SK-N-SH (cell line): Measurements from ENCODE around the gene MBD3L4. TPM values are rescaled to one million over a fixed set of nuclear protein-coding genes. Genes with fewer than 3 reads are reported as not detected.

ENCODE experiments used
- CTCF ChIA-PET: fragments of 300-600, 350-600 bp; formaldehyde crosslinking; extraction: SDS; loops from one replicate; lab custom pipeline; 2021; lab: Yijun Ruan, JAX
- POLR2A ChIA-PET: fragments of 350-600 bp; sonication (Branson Sonifier 250); formaldehyde crosslinking; extraction: SDS; loops from one replicate; lab custom pipeline; 2020; ENCODE audit warnings: antibody characterized with exemption, inconsistent platforms; lab: Yijun Ruan, JAX
- DNase-seq: peaks from one replicate; pipeline ENCODE4 v3.0.0; 2012
- H2AFZ ChIP-seq: fragments of 200-600 bp; sonication (generic); 2 replicates; pipeline ENCODE4 v1.8.1; 2016; ENCODE audit warnings: antibody characterized with exemption, mild to moderate bottlenecking, low read depth
- H3F3A ChIP-seq: fragments of 200-600 bp; sonication (generic); replicated peaks from 2 replicates; pipeline ENCODE3; 2016; ENCODE audit warnings: antibody characterized with exemption, mild to moderate bottlenecking; ENCODE audit not compliant: insufficient read depth
- H3K27ac ChIP-seq, 2 experiments: fragments of 200-500 bp in 1 of 2; fragments of 200-600 bp in 1 of 2; sonication (Bioruptor generic) in 1 of 2; sonication (generic), shearing (Covaris generic) in 1 of 2; 2 replicates each; pipeline versions ENCODE4 v1.5.1 to v1.6.1; 2014 to 2016; ENCODE audit warnings: low read depth in 2 of 2, inconsistent platforms in 1 of 2, low read length in 1 of 2, mild to moderate bottlenecking in 1 of 2, mixed read lengths in 1 of 2
- H3K27me3 ChIP-seq: fragments of 200-600 bp; sonication (generic), shearing (Covaris generic); 2 replicates; pipeline ENCODE4 v1.6.1; 2016; ENCODE audit warnings: mixed run types; ENCODE audit not compliant: insufficient read depth
- H3K36me3 ChIP-seq, 2 experiments: fragments of 200-500 bp in 1 of 2; fragments of 200-600 bp in 1 of 2; sonication (Bioruptor generic) in 1 of 2; sonication (generic) in 1 of 2; replicated peaks in 1 of 2; 2 replicates each; pipeline versions ENCODE3 to v1.5.1; 2014 to 2016; ENCODE audit warnings: low read length in 1 of 2, mild to moderate bottlenecking in 1 of 2; ENCODE audit not compliant: insufficient read depth in 2 of 2, control insufficient read depth in 1 of 2
- H3K4me1 ChIP-seq, 2 experiments: fragments of 200-500 bp in 1 of 2; fragments of 200-600 bp in 1 of 2; sonication (Bioruptor generic) in 1 of 2; sonication (generic), shearing (Covaris generic) in 1 of 2; 2 replicates each; pipeline versions ENCODE4 v1.5.1 to v1.6.1; 2014 to 2016; ENCODE audit warnings: low read depth in 1 of 2, low read length in 1 of 2, mixed run types in 1 of 2; ENCODE audit not compliant: insufficient read depth in 2 of 2, control insufficient read depth in 1 of 2
- H3K4me2 ChIP-seq: fragments of 200-600 bp; sonication (generic), shearing (Covaris generic); 2 replicates; pipeline ENCODE4 v1.6.1; 2017; ENCODE audit warnings: mixed run types
- H3K4me3 ChIP-seq, 2 experiments: fragments of 200-500 bp in 1 of 2; fragments of 200-600 bp in 1 of 2; sonication (Bioruptor generic) in 1 of 2; sonication (generic), shearing (Covaris generic) in 1 of 2; 2 replicates each; pipeline versions ENCODE4 v1.5.1 to v1.8.1; 2014 to 2016; ENCODE audit warnings: low read depth in 2 of 2, inconsistent platforms in 1 of 2, low read length in 1 of 2, mild to moderate bottlenecking in 1 of 2, mixed read lengths in 1 of 2, moderate library complexity in 1 of 2
- H3K79me2 ChIP-seq: fragments of 200-600 bp; sonication (generic); 2 replicates; pipeline ENCODE4 v1.8.1; 2017; ENCODE audit warnings: mild to moderate bottlenecking; ENCODE audit not compliant: insufficient read depth
- H3K9ac ChIP-seq: fragments of 200-600 bp; sonication (generic); 2 replicates; pipeline ENCODE4 v1.6.1; 2017; ENCODE audit warnings: mixed run types
- H3K9me2 ChIP-seq: fragments of 200-600 bp; sonication (generic); 2 replicates; pipeline ENCODE4 v1.6.1; 2017; ENCODE audit warnings: mixed run types
- H3K9me3 ChIP-seq: fragments of 200-600 bp; sonication (generic); 2 replicates; pipeline ENCODE4 v1.6.1; 2017; ENCODE audit warnings: mixed run types, mild to moderate bottlenecking, moderate library complexity
- H4K20me1 ChIP-seq: fragments of 200-600 bp; sonication (generic); 2 replicates; pipeline ENCODE4 v1.6.1; 2017; ENCODE audit warnings: mild to moderate bottlenecking, mixed run types; ENCODE audit not compliant: insufficient read depth
- ELF1 ChIP-seq: IDR thresholded peaks from 2 replicates; pipeline ENCODE4 v1.4.0; 2012
- EZH2phosphoT487 ChIP-seq: fragments of 200-600 bp; sonication (generic); IDR thresholded peaks from 2 replicates; pipeline ENCODE4 v1.6.1; 2017; ENCODE audit warnings: low read depth, mixed run types, mild to moderate bottlenecking, antibody characterized with exemption, moderate library complexity, borderline replicate concordance
- FOSL2 ChIP-seq: IDR thresholded peaks from 2 replicates; pipeline ENCODE4 v1.4.0; 2012; ENCODE audit warnings: low read depth, mild to moderate bottlenecking, moderate library complexity, borderline replicate concordance
- GABPA ChIP-seq: IDR thresholded peaks from 2 replicates; pipeline ENCODE4 v1.4.0; 2012; ENCODE audit warnings: low read depth, mild to moderate bottlenecking
- JUND ChIP-seq: IDR thresholded peaks from 2 replicates; pipeline ENCODE4 v1.4.0; 2012
- MEF2A ChIP-seq: IDR thresholded peaks from 2 replicates; pipeline ENCODE4 v1.4.0; 2012; ENCODE audit warnings: low read depth, borderline replicate concordance
- MXI1 ChIP-seq: IDR thresholded peaks from 2 replicates; pipeline ENCODE4 v1.6.1; 2012; ENCODE audit warnings: mild to moderate bottlenecking, low read depth, low read length, improper control_type of control experiment
- NRF1 ChIP-seq: IDR thresholded peaks from 2 replicates; pipeline ENCODE4 v1.6.1; 2012; ENCODE audit warnings: low read depth, mild to moderate bottlenecking, low read length
- POLR2AphosphoS5 ChIP-seq: IDR thresholded peaks from 2 replicates; pipeline ENCODE4 v1.6.1; 2012; ENCODE audit warnings: low read depth, low read length
- RAD21 ChIP-seq: IDR thresholded peaks from 2 replicates; pipeline ENCODE4 v1.6.1; 2012; ENCODE audit warnings: mild to moderate bottlenecking, low read length
- RXRA ChIP-seq: IDR thresholded peaks from 2 replicates; pipeline ENCODE4 v1.4.0; 2012; ENCODE audit warnings: low read depth, mild to moderate bottlenecking, borderline replicate concordance
- SIN3A ChIP-seq: IDR thresholded peaks from 2 replicates; pipeline ENCODE4 v1.6.1; 2012; ENCODE audit warnings: low read depth, mild to moderate bottlenecking, low read length, moderate library complexity, borderline replicate concordance
- TCF12 ChIP-seq: IDR thresholded peaks from 2 replicates; pipeline ENCODE4 v1.4.0; 2012
- WGBS: methylation state at CpG from one replicate; pipeline ENCODE4 v1.1.6; 2017; ENCODE audit warnings: low lambda C conversion rate; 5-methylcytosine and 5-hydroxymethylcytosine counted together
- polyA plus RNA-seq, 3 experiments: library from polyadenylated mRNA; depleted of rRNA; stranded (reverse); fragments of >200 nt; gene quantifications; 2 replicates each; pipeline ENCODE4 v1.2.3, GENCODE V29; 2012
- TF ChIP-seq, protein P1 (sequence below): IDR thresholded peaks from 2 replicates; pipeline ENCODE4 v1.4.0; 2012; ENCODE audit warnings: low read depth, borderline replicate concordance
- TF ChIP-seq, protein P2 (sequence below): IDR thresholded peaks from 2 replicates; pipeline ENCODE4; 2012
- TF ChIP-seq, protein P3 (sequence below): IDR thresholded peaks from 2 replicates; pipeline ENCODE4 v1.4.0; 2012; ENCODE audit warnings: low read depth
- TF ChIP-seq, protein P4 (sequence below): fragments of 150-350 bp; IDR thresholded peaks from 2 replicates; pipeline ENCODE4 v1.6.1; 2017; ENCODE audit warnings: antibody characterized with exemption, low read length, low read depth, borderline replicate concordance
- TF ChIP-seq, protein P5 (sequence below): IDR thresholded peaks from 2 replicates; pipeline ENCODE4 v1.4.0; 2012; ENCODE audit warnings: low read depth, borderline replicate concordance

Gene MBD3L4
- polyA plus RNA-seq, 1 of the 3 experiments (the other 2 are of a cell fraction), result not detected

DNA sequence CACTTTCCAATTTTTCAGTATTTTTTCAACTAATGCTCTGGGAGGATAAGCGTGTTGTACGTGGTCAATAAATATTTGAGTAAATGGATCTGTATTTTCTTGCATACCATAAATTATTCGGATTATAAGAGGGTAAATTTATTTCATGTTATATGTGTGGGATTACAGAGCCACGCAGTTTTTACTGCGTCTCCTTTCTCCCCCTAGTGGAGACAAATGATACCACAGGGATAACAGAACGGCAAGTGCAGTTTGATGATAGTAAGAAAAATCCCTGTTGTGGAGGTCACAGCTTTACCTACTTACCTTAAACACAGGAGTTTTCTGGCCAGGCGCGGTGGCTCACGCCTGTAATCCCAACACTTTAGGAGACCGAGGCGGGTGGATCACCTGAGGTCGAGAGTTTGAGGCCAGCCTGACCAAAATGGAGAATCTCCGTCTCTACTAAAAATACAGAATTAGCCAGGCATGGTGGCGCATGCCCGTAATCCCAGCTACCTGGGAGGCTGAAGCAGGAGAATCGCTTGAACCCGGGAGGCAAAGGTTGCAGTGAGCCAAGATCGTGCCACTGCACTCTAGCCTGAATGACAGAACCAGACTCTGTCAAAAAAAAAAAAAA lies 35.6 kb downstream of the MBD3L4 start:
- ChIA-PET POLR2A (no interaction called here), CTCF (no interaction called here)
- H4K20me1 ChIP-seq, result no peaks in the 10 kb centered on the region
- H3K27ac ChIP-seq, result no peak overlapping the region
- H3K4me2 ChIP-seq, result no peak overlapping the region
- H2AFZ ChIP-seq, result no peak overlapping the region
- peaks cover 22% of the 10 kb centered on the region; the same call in 1 of the 2 replicates for H3K27me3 ChIP-seq
- no peak for DNase-seq
- 46% methylated on average over 18 of the region's 18 CpGs for WGBS
- H3K79me2 ChIP-seq, result no peaks in the 10 kb centered on the region
- H3K36me3 ChIP-seq, result no peaks in the 10 kb centered on the region
- no peaks in the 10 kb centered on the region for H3F3A ChIP-seq
- no peak for TF ChIP-seq RXRA
- no peak for TF ChIP-seq POLR2AphosphoS5
- TF ChIP-seq MEF2A, result no peak
- no peak for TF ChIP-seq GABPA
- TF ChIP-seq EZH2phosphoT487, result no peak
- TF ChIP-seq, protein P1, sequence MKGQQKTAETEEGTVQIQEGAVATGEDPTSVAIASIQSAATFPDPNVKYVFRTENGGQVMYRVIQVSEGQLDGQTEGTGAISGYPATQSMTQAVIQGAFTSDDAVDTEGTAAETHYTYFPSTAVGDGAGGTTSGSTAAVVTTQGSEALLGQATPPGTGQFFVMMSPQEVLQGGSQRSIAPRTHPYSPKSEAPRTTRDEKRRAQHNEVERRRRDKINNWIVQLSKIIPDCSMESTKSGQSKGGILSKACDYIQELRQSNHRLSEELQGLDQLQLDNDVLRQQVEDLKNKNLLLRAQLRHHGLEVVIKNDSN, result no peak
- no peak for TF ChIP-seq TCF12
- TF ChIP-seq, protein P2, sequence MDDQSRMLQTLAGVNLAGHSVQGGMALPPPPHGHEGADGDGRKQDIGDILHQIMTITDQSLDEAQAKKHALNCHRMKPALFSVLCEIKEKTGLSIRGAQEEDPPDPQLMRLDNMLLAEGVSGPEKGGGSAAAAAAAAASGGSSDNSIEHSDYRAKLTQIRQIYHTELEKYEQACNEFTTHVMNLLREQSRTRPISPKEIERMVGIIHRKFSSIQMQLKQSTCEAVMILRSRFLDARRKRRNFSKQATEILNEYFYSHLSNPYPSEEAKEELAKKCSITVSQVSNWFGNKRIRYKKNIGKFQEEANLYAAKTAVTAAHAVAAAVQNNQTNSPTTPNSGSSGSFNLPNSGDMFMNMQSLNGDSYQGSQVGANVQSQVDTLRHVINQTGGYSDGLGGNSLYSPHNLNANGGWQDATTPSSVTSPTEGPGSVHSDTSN, result no peak
- no peak for TF ChIP-seq MXI1
- no peak for TF ChIP-seq SIN3A
- TF ChIP-seq, protein P3, sequence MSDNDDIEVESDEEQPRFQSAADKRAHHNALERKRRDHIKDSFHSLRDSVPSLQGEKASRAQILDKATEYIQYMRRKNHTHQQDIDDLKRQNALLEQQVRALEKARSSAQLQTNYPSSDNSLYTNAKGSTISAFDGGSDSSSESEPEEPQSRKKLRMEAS, result no peak
- TF ChIP-seq, protein P4, sequence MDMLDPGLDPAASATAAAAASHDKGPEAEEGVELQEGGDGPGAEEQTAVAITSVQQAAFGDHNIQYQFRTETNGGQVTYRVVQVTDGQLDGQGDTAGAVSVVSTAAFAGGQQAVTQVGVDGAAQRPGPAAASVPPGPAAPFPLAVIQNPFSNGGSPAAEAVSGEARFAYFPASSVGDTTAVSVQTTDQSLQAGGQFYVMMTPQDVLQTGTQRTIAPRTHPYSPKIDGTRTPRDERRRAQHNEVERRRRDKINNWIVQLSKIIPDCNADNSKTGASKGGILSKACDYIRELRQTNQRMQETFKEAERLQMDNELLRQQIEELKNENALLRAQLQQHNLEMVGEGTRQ, result no peak
- no peak for TF ChIP-seq ELF1
- no peak for TF ChIP-seq RAD21
- TF ChIP-seq JUND, result no peak
- H3K9me2 ChIP-seq, result no peaks in the 10 kb centered on the region
- H3K4me3 ChIP-seq, result no peak overlapping the region; a peak in 1 of 4 replicates
- no peaks in the 10 kb centered on the region for H3K9me3 ChIP-seq
- H3K9ac ChIP-seq, result no peak overlapping the region
- no peaks in the 10 kb centered on the region for H3K4me1 ChIP-seq

DNA sequence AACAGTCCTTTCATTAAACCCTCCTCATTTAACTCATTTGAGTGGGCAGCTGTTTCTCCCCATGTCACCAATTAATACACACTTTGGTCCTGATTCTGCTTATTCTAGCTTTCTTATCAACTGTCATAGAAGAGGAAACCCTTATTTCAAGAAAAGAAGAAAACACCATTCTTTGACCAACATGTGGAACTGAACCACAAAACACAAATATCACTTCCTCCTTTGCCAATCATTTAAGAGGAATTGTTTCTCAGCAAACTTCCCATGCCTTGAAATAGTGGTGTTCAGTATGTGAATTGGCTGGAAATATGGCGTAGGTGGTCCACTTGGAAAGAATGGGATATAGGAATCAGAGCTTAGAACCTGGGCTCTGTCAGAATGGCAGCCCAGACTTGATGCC lies 39.2 kb downstream of the MBD3L4 start:
- no peaks in the 10 kb centered on the region for H3F3A ChIP-seq
- no peak overlapping the region for H2AFZ ChIP-seq
- 11% methylated on average over 1 of the region's 1 CpG for WGBS
- H3K4me1 ChIP-seq, result no peaks in the 10 kb centered on the region
- no peak overlapping the region for H3K4me2 ChIP-seq
- H3K27me3 ChIP-seq, result peaks cover 5% of the 10 kb centered on the region; the same call in 1 of the 2 replicates
- CTCF ChIA-PET, result no interaction called here
- no peak for TF ChIP-seq FOSL2
- TF ChIP-seq NRF1, result no peak
- TF ChIP-seq, protein P5, sequence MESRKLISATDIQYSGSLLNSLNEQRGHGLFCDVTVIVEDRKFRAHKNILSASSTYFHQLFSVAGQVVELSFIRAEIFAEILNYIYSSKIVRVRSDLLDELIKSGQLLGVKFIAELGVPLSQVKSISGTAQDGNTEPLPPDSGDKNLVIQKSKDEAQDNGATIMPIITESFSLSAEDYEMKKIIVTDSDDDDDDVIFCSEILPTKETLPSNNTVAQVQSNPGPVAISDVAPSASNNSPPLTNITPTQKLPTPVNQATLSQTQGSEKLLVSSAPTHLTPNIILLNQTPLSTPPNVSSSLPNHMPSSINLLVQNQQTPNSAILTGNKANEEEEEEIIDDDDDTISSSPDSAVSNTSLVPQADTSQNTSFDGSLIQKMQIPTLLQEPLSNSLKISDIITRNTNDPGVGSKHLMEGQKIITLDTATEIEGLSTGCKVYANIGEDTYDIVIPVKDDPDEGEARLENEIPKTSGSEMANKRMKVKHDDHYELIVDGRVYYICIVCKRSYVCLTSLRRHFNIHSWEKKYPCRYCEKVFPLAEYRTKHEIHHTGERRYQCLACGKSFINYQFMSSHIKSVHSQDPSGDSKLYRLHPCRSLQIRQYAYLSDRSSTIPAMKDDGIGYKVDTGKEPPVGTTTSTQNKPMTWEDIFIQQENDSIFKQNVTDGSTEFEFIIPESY, result no peak
- TF ChIP-seq, all 33 proteins: peak for 0
- no peak overlapping the region for H3K4me3 ChIP-seq
- H3K27ac ChIP-seq, result no peak overlapping the region
- no peak overlapping the region for H3K9ac ChIP-seq
- H3K9me3 ChIP-seq, result no peaks in the 10 kb centered on the region
- no peaks in the 10 kb centered on the region for H3K36me3 ChIP-seq
- DNase-seq, result no peak
- no peaks in the 10 kb centered on the region for H3K9me2 ChIP-seq
- no peaks in the 10 kb centered on the region for H4K20me1 ChIP-seq
- POLR2A ChIA-PET, result no interaction called here
- no peaks in the 10 kb centered on the region for H3K79me2 ChIP-seq
